Hematopoietic multipotent progenitor cell treated with erythropoietin and hydrocortisone succinate and interleukin-3 and kit ligand, for 8 days (in vitro differentiated cells): ENCODE results near the gene AFF3.

Experiments
- DNase-seq: peaks from one replicate; pipeline ENCODE4 v3.0.0-alpha.2; 2015

Gene AFF3

DNA sequence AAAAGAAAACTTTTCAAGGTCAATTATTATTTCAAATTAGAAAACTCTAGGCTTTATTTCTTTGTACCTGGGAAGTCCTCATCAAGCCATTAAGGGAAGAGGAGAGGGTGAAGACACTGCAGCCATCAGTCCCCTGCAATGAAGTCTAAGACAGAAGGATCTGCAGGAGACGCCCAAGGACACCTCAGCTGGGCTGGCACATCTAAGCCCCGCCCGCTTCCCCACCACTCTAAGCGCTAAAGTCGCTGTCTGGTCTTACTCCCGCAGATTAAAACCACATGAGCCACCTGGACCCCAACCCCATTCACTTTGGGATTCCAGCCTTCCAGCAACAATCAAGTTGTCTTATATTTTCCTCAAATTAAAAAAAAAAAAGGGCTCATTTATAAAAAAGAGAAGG, 104.4 kb downstream of the AFF3 start:
- DNase-seq = no peak

- DNase-seq = no peak
Measured at GRCh38 chr2:100036793-100037192, 105.6 kb downstream of the AFF3 start.

DNA sequence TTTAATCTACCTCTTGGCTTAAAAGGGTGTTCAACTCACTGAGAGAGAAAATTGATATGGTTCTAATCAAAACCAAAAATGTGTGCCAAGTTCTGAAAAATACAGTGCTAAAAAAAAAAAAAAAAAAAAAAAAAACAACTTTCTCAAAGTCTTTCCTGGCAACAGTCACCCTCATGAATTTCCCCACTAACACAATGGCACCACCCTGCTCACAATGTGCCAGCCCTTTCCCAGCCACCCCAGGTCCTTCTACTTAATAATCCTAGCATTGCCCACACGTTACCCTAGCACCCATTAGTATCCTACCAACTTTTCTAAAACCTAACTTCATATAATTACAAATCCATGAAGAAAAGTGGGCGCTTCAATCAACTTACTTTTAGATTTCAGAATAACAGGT, 106.4 kb downstream of the AFF3 start:
- DNase-seq = no peak

- DNase-seq = no peak
Measured at GRCh38 chr2:100034431-100034830, 108.0 kb downstream of the AFF3 start.

- DNase-seq = no peak
Measured at GRCh38 chr2:100033976-100034375, 108.4 kb downstream of the AFF3 start.

GRCh38 chr2:100031604-100032003, 110.8 kb downstream of the AFF3 start:
- DNase-seq = no peak

GRCh38 chr2:100029460-100029859, 112.9 kb downstream of the AFF3 start:
- no peak for DNase-seq

DNA sequence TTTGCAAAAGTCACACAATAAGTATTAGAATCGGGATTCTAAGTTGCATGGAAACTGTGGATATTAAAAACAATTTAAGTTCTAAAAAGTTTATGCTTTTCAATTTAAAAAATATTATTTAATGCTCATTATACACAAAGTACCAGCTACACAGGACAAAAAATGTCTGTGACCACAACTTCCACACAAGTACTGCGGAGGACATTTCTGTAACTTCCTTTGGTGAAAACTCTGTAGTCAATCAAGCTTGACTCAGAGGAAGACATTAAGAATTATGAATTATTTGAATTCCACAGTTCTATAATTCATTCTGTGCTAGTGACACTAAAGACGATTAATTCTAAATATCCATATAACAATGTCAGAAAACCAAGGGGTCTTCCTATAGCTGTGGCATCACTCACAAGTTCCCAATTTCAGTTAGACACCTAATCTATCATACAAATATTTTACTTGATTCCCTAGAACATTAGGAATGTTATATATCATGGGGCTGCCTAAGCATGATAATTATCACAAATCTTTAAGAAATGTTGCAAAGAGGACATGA, 120.5 kb downstream of the AFF3 start:
- DNase-seq = no peak

DNA sequence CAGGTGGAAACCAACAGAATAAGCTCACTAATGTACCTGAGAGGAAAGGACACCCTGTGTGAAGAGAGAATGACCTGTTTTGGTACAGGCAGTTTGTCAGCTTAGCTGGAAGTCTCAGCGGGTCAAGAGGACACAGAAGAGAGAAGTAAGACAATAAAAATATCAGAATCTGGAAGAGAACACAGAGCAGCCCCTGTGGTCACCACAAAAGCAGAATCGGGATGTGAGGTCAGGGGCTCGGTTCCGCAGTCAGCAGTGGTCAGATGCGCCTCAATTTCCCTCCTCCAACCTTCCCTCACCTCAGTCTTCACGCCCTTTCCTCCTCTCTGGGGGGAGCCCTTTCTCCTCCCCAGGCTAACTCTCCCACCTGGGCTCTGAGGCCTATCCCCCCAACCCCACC, 122.9 kb downstream of the AFF3 start:
- DNase-seq = no peak

DNA sequence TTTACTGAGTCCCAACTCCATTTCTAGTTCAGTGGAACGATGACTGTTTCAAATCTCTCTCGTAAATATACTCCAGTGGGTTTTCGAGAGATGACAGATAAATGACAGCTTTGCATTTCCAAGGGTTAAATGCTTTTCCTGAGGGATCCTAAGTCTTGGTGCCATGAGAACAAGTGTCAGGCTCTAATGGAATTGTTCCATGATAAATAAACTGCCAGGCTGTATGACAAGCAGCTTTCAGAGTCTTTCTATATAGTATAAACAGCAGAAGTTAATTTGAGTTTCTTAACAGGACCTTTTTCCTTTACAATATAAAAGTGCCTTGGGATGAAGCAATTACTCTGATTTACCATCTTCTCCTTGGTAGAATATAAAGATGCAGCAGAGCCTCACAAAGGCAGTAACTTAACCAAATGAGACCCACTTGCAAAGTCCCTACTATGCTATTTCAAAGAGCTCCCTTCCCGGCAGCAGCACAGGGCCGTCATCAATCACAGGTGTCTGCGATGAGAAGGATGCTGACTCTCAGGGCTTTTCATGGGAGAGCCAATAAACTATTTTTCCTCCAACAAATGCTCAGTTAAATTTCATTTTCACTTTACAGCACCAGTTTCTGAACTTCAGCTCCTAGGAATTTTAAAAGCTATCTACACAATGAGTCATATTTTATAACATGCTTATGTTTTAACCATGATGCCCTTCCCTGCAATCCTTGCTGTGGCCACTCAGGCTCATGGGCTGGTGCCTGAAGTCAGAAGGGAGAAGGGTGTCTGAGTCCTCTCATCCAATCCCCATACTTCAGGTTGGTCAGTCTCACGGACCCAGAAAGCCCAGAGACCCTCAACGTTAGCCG, 123.8 kb downstream of the AFF3 start:
- DNase-seq = no peak

DNA sequence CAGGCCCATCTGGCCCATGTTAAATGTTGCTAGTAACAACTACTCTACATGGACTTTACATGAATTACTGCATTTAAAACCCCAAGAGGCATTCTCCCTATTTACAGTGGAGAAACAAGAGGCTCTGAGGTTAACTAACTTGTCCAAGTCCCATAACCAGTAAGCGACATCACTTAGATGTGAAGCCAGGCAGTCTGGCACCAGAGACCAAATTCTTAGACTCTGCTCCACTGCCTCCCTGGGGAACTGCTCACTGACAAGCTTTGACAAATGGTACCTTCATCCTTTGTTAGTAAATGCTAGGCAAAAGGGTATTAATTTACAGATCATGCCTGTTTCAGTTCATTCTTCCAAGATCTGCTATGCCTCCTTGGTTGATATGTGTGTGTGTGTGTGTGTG, 124.8 kb downstream of the AFF3 start:
- DNase-seq = no peak

DNA sequence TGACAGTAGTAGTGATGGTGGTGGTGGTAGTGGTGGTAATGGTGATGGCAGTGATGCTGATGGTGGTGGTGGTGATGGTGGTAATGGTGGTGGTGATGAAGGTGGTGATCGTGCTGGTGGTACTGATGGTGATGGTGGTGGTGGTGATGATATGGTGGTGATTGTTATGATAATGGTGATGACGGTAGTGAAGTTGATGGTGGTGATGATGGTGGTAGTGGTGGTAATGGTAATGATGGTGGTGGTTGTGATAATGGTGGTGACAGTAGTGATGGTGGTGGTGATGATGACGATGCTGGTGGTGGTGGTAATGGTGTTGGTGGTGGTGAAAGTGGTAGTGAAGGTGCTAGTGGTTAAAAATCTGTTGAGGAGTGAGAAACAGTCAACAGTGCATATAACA, 125.6 kb downstream of the AFF3 start:
- no peak for DNase-seq

DNA sequence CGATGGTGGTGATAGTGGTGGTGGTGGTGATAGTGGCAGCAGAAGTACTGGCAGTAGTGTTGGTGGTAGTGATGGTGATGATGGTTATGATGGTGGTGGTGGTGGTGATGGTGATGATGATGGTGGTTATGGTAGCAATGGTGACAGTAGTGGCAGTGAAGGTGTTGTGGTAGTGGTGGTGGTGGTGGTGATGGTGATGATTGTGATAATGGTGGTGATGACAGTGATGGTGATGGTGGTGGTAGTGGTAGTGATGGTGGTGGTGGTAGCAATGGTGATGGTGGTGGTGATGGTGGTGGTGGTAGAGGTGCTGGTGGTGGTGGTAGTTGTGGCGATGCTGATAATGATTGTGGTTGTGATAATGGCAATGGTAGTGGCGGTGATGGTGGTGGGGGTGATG, 126.5 kb downstream of the AFF3 start:
- DNase-seq = no peak

DNA sequence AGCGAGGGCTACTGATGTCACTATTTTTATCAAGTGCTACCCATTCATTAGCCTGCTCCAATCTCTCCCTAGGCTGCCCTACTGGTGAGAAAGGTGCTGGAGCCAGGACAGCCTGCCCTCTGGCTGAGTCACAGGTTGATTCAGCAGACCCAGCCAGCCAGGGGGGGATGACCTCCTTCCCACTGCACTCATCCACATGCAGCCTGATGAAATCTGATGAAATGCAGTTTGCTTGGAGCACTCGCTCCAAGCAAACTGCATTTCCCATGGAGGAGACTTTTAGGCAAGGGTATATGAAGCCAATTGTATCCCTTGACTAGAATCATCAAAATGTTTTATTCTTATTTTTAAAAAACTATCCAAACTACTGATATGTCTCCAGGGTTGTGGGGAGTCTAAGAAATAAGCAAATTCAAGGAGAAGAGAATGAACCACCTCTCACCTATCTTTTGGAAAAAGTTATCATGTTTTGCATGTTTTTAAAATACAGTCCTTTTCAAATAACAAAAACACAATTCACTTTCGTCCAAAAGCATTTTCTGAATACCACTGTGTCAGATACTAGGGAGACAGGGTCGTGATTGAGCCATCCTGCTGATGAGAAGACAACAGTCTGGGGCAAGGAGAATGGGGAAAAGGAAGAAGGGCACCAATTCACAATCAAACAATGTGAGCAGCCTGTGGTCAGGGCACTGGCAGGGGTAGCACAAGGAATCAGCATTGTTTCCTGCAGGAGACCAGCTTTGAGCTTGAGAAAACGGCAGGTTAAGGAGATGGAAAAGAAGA, 128.3 kb downstream of the AFF3 start:
- no peak for DNase-seq

GRCh38 chr2:100012561-100012960, 129.8 kb downstream of the AFF3 start:
- no peak for DNase-seq

GRCh38 chr2:100011272-100011731, 131.1 kb downstream of the AFF3 start:
- no peak for DNase-seq

DNA sequence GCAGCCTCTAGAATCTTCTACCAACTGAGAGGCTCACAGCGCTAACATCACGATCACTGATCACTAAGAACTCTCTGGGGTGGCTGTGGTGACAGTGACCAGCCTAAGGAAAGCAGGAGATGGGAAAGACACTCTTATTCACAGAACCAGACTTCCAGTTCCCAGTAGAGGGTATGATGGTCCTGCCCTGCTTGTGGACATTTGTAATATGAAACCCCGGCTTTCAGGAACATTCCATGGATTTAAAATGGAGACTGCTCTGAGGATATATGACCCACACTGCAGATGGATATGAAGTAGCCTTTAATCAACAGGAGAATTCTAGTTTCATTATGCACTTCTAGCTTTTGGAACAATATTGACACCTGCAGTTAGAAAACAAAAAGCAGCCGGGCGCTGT, 131.8 kb downstream of the AFF3 start:
- no peak for DNase-seq

DNA sequence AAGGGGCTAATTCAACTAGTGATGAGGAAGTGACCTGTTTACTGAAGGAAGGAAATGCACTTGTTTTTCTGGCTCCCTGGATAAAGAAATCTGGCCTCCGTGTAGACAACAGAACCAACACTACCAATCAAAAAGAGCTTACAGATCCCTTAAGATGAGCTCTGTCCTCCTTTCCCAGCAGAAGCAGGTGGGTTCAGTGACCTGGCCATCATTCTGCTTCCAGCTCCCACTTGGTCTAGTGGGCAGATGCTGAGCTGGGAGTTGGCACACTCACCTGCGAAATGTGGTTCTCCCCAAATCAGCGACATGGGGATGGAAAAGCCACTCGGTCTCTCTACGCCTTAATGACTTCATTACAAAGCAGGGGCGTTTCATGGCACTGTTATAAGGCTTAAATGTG, 132.6 kb downstream of the AFF3 start:
- DNase-seq = no peak

DNA sequence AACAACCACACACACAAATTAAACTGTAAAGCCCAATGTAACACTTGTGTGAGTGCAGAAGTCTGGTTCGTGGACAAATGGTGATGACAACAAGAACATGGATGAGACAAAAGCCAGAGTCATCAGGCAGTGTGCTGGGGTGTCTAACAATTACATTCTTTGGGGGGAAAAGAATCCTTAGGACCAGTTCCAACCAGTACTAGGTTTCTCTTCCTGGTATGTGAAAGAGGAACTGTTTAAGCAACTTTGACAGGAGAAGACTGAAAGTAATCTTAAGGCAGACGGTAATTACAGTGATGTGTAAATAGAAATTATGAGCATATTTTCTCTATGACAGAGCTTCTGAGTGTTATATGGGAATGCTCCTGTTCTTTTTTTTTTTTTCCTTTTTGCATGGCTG, 133.4 kb downstream of the AFF3 start:
- DNase-seq = no peak

DNA sequence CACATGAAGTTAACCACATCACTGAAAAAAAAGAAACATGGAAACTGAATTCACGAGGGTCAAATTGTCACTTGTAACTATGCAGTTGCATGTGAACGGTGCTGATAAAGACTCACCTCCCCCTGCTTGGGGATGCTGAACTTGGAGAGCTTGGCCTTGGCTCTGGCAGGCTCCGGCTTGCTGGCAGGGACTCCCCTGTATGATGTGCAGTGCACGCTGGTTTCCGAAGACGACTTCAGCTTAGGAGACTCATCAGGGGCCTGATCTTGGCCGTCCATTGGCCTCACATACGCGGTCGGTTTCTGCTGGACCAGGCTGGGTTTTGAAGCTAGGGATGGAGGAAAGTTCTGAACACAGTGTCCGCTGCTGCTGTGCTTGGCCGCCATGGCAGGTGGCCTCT, 135.9 kb downstream of the AFF3 start:
- no peak for DNase-seq

- no peak for DNase-seq
Measured at GRCh38 chr2:100004959-100005387, 137.4 kb downstream of the AFF3 start.

- no peak for DNase-seq
Measured at GRCh38 chr2:100004348-100004884, 138.0 kb downstream of the AFF3 start.

- no peak for DNase-seq
Measured at GRCh38 chr2:100002059-100002458, 140.3 kb downstream of the AFF3 start.
